Measurements from ENCODE around the gene KCNK7.

The KCNK7 gene

DNA sequence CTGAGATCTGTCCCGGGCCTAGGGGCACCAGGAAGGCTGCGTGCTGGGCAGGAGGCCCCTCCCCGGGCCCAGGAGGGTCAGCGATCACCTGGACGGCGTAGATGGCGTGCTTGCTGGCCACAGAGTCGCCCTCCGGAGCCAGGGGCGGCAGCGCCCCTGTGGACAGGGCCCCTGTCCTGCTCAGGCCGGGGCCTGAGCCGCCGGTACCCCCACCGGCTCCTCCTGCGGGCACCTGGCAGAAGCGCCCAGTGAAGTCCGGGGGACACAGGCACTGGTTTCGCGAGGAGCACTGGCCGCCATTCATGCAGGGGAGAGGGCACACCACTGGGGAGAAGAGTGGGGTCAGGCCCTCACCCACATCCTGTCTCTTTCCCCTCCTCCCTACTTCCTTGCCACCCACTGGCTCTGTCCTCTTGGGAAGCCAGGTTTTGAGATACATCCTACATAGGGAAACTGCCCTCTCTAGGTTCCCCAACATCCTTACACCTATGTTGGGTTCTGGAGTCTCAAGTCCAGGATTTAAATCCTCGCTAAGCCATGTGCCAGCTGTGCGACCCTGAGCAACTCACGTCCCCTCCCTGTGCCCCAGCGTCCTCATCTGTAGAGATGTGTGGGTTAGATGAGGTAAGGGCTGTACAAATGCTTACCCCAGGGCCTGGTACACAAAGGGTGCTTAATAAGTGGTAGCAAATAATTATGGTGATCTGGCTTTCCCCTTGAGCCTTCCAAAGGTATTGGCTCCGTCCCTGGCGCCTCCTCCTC, 41.4 kb downstream of the KCNK7 start:
- no peak for DNase-seq

DNA sequence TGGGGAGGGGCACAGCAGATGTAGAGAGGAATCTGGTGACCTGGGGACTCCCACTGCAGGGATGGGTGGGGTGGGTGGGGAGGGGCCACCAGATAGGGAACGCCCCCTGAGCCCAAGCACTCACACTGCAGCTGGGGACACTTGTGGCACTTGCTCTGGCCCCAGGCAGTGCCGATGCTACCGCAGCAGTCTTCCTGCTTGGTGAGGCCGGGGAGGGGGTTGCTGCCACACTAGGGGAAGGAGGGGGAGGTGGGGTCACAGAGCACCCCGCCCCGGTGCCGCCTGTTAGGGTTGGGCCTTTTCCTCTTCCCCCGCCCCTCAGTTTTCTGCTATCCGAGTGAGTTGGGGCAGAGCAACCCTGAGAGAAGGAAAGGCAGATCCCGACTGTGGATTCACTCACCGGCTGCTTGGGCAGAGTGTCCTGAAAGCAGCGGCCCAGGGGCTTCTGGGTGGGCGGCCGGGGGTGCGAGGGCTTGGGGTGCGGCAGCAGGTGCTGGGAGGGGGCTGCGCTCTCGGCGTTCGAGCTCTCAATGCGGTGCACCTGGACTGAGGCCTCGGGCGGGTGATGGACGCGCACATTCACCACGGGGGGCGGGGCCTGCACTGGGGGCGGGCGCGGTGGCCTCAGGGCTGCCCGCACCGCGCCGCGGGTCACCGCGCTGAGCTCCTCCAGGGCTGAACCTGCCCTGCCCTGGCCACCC, 42.1 kb downstream of the KCNK7 start:
- DNase-seq, result peak; percentile 78

DNA sequence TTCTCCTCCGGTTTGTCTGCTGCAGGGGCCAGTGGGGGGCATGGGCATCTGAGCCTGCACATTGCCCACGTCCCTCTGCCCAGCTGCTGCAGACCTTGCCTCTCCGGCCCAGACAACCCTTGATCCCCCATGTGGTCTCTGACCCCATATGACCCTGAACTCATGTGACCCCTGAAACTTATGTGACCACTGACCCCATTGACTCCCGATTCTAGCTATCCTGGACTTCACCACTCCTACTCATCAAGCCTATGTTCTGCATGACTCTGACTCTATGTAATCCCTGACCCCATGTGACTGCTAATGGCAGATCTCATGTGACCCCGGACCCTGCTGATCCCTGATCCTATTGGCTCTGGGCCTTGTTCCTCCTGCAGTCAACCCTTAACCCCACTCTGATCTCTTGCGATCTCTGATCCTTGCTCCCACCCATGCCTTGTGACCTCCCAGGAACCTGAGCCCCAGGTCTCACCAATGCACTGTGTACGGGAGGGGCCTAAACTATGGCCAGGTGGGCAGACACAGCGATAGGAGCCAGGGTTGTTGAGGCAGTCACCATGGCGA, 43.1 kb downstream of the KCNK7 start:
- DNase-seq, result no peak

DNA sequence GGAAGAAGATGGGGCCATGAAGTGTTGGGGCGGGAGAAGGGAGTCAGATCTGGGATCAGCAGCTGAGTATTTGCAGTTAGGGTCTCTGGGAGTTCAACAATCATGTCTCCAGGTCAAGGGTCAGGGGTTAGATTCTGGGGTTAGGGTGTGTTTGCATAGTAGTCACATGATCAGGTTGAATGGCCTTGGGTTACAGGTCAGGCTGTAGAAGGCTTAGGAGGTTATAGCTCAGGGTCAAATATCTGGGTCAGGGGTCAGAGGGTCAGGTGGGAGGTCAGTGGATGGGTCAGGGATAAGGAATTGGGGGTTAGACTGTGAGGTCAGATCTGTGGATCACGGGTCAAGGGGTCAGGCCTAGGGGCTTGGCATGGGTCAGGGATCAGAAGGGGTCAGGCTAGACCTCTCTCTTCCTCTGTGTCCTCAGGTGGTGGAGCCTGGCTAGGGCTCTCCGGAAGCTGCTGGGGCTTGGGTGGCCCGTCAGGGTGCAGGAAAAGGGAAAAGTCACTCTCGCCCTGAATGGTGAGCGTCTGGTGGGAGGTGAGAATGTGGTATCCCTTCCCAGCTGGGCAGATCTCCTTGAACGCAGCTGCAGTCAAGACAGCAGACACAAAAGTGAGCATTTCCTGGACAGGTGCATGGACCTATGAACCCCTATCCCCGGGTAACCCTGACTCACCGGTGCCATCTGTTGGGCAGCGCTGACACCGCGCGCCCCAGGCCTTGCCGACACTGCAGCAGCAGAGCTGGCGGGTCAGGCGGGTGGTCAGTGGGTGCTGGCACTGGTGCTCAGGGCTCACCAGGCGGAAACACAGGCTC, 43.8 kb downstream of the KCNK7 start:
- peak; percentile 92 for DNase-seq

DNA sequence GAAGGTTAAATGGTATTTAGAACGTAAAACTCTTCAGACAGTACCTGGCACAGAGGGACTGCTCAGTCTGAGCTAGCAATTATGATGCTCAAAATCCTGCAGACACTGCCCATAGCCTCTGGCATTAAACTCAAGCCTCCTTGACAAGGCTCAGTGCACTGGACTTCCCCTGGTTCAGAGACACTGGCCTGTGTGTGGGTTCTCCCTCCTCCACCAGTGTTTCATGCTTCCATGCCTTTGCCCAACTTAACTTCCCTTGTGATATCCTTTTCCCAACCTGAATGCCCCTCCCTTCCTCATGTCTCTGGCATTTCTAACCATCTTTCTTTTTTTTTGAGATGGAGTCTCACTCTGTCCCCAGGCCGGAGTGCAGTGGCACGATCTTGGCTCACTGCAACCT, 46.5 kb downstream of the KCNK7 start:
- DNase-seq, result no peak

DNA sequence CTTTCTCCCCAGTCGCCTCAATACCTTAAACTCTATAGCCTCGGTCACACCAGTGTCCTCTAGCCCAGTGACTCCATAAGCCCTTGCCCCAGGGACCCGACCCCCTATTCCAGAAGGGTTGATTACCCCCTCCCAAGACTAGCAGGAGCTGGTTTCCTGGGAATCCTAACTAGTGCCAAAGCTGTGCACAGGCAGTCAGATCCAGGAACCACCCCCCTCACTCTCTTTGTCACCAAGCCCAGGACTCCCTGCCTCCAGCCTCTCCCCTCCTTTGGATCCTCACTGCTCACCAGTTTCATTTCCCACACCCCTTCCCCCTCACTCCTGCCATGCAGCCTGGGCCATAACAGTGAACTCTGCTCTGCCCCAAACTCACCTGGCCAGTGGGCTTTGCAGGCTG, 47.2 kb downstream of the KCNK7 start:
- DNase-seq, result no peak

DNA sequence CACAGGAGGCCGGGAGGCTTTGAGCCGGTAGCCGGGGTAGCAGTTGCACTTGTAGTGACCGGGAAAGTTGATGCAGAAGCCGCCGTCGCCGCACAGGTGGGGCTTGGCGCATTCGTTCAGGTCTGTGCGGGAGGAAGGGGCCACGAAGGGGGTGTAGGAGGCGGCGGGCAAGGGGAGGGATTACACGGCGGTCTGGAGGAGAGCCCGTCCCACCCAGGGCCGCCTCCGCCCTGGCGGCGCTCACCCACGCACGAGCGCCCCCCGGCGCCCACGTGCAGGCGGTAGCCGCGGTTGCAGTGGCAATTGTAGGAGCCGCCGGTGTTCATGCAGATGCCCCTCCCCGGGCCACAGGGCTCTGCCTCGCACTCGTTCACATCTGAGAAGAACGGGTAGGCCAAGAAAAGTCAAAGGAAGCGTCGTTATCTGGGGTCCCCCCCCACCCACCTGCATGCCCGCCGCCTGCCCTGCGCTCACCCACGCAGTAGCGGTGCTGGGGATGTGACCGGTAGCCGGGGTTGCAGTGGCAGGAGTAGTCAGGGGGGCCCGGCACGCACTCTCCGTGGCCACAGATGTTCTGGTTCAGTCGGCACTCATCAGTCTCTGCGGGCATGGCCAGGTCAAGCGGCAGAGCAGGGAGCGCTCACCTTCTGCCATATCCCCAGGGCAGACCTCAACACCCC, 48.0 kb downstream of the KCNK7 start:
- DNase-seq, result no peak

DNA sequence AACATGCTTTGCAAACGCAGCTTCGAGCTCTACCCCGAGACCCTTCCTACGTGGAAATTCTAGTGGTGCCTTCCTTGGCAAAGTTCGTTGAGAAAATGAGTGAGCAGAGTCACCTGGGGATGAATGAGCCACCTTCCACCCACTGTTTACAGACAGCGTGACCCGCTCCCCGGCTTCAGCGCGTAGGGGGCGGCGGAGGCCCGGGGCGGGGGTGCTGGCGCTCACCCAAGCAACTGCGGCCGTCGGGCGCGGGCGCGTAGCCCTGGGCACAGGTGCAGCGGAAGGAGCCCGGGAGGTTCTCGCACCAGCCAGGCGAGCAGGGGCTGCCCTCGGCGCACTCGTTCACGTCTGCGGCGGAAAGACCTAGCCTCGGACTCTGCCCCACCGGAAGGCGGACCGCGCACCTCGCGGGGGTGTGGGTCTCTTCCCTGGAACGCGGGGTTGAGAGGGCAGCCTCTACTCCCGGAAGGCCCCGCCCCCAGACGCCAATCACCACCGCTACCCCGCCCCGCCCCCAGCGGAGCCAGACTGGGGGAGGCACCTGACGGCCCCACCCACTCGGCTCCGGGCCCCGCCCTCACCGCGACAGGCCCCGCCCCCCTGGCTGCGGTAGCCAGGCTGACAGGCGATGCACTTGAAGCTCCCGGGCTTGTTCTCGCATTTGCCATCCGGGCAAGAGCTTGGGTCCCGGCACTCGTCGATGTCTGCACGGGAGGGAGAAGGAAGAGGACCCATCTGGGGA, 49.2 kb downstream of the KCNK7 start:
- DNase-seq, result peak; percentile 83

DNA sequence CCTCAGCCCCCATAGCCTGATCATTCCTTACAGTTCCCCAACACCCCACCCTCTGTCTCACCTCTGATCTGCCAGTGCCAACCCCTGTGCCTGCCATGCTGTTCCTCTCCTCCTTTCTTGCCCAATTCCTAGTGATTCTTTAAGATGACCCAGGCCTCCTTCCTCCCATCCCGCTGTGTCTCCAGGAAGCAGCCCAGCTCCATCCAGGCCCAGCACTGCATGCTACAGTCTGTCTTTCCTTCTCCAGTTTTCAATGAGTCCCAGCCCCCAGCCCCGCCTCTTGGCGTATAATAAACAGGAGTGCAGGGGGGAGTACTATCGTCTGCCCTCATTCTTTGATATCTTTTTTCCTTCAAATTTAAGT, 49.8 kb downstream of the KCNK7 start:
- no peak for DNase-seq
